HL-60/S4 (cell line): ENCODE data around the gene ATP2B2.

ENCODE experiments used
- in situ Hi-C: fragments of 300-500 bp; cut with MboI; formaldehyde crosslinking; loops from 2 replicates; pipeline ENCODE4 v1.14.3; 2022; ENCODE audit warnings: low sequenced_read_pairs

Gene ATP2B2

DNA sequence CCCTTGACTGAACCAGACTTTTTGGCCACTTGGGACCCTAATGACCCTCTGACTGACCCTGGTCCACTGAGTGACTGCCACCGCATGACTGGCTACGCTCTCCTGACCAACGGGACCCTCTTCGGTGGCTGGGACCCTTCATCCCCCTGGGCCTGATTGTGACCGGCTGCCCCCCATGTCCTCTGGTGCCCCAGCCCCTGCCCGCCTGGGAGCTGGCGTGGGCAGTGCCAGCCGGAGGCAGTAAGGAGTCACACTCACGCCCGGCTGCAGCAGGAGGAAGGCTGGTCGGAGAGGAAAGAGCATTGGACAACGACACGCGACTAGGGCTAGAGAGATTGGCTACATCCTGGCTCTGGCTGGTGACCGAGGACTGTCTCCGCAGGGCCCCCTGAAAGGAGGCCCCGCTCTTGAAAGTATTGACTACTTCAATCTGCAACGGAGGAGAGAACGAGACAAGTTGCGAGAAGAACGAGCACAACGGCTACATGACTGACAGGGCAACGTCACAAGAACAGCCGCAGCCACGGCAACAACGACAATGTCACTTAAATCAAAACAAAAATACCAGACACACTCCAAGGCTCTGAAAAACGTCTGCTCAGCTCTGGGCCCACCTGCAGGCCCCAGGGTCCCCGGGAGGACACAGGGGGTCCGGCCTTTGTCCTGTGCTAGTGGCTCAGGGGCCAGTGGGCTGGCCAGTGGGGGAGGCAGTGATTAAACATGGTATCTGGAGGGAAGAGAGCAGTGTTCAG lies 169.3 kb downstream of the ATP2B2 start:
- in situ Hi-C loops = loop anchor here (25.0 kb wide), 2 partner anchors 401 to 824 kb away; no protein-coding TSS in a partner anchor

DNA sequence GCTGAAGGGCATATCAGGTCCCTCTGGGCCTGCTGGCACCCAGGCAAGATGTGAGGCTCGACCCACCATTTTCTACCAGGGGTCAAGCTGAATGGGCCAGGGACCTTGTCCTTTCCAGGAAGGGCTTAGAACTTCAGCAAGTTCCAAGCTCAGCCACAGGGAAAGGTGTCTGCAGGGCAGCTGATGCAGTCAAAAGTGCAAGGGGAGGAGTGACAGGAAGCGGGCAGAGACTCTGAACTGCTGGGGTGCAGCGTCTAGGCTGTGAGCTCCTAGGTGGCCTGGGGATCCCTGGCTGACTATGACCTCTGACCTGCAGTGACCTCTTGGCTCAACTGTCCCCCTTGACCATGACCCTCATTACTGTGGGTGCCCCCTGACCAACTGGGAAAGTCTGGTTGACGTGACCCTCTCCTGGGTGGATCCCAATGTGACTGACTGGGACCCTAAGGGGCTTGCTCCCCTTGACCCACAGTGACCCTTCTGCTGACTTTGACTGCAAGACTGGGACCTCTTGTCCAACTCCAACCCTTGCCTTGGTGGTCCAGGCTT lies 170.1 kb downstream of the ATP2B2 start:
- in situ Hi-C loops = loop anchor here (25.0 kb wide), 2 partner anchors 402 to 823 kb away; no protein-coding TSS in a partner anchor

DNA sequence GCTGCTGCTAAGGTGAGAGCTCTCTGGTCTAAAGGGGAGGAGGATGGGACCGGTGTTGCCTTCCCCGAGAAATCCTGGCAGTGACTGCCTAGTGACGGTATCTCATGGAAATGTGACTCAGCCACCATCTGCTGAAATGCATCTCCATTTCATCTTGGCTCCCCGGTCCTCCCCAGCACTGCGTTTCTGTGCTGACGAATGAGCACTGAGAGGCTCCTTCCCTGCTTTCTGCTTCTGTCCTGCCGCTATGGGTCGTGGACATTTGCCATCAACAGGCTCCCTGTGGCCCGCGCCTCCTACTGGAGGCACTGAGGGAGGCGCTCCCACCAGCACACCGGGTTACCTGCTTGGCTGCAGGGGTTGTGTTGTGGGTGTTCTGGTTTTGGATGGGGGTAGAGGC lies 170.9 kb downstream of the ATP2B2 start:
- in situ Hi-C loops = loop anchor here (25.0 kb wide), 2 partner anchors 403 to 822 kb away; no protein-coding TSS in a partner anchor

DNA sequence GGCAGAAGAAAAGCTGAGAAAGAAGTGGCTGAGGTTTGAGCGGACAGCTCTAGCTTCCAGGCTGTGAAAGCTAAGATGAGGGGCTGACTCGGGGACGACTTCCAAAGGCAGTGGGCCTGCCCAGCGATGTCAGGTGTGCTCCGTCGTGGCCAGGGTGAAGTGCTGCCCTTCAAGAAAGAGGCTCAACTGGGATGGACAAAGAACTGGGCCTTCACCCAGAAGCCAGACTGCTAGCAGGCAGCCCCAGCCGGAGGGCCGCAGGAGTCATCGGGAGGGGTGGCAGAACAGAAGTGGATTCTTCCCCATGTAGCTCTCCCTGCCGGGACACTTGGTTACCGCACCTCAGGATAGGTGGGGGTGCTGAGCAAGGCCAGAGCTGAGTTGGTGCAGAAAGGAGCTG lies 171.3 kb downstream of the ATP2B2 start:
- in situ Hi-C loops = loop anchor here (25.0 kb wide), 2 partner anchors 403 to 822 kb away; no protein-coding TSS in a partner anchor

DNA sequence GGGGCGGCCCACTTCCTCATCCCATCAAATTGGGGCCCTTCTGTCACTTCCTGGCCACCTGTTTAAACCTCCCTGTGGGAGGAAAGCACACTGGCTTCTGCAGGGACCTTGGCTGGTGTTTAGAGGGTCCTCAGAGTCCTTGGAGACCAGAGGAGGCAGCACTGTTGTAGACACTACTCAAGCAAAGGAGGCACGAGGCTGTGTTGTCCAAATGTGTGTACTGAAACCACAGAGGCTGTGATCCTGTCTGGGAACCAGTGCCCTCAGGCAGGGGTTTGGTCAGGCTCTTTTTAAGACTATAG lies 172.1 kb downstream of the ATP2B2 start:
- in situ Hi-C loops = loop anchor here (25.0 kb wide), 2 partner anchors 404 to 821 kb away; no protein-coding TSS in a partner anchor

DNA sequence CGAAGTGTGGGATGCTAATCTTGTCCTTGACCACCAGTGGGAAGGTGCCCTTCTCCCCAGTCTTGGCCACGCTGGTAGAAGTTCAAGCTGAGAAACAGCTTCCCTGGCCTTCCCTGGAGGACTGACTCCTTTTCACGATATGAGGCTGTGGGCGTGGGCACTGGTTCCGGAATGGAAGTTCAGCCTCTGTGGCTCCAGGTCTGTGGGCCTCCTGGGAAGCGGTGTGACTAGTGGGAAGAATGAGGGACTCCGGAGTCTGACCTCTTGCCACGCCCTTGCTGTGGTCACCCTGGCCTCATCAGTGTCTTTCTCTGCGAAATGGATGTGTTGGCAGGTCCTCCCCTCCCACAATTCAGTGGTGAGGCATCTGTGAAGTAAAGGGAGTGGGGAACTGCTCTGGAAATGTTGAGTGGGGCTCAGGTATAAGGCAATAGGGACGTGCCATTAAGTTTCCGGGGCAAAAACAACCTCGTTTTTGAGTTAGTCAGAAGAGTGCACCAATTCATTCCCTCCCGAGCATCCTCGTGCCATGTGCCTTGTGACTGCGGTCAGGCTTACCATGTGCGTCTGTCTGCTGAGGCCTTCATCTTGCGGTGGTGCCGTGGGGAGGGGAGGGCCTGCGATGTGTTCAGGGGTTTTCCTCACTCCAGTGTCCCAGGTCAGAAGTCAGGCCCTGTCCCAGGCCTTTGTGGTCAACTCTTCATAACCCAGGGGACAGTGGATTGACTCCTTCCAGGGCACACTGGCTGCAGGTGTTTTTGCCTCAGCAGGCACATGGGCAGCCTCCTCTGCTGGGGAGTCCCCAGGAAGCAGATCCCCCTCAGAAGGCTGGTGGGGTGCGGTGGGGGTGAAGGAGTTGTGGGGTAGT lies 172.7 kb downstream of the ATP2B2 start:
- in situ Hi-C loops = loop anchor here (25.0 kb wide), 2 partner anchors 405 to 820 kb away; no protein-coding TSS in a partner anchor

DNA sequence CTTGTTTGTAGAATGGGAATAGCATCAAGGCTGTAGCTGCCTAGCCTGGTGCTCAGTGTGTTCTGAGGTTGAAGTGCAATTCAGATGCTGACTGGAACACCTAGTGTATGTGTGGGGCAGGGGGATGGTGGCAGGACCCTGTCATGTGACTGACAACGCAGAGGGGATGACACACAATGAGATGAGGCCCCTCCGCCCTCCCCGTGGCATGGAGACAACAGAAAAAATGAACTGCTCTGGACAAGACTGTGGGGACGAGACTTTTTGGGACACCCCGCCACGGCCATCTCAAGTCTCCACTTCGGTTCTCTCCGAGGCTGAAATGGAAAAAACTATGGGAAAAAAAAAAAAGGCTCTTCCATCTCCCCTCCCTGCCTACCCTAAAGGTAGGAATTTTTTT lies 174.1 kb downstream of the ATP2B2 start:
- in situ Hi-C loops = loop anchor here (25.0 kb wide), 2 partner anchors 406 to 819 kb away; no protein-coding TSS in a partner anchor

DNA sequence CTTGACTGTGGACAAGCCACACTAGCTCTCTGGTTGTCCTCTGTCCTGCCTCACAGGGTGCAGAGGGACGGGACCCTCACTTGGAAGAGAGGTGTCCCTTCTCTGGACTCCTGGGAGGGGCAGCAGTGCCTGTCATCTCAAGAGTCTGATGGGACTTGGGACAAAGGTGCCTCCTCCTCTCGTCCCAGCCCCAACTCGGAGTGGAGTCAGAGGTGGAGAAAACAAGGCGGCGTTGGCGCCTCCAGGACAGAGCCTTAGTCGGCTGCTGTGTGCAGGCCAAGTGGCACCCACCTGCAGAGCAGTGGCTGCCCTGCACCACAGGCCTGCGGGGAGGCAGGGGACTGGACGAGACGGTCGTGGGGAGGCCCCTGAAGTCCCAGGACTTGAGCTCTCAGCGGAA lies 175.1 kb downstream of the ATP2B2 start:
- in situ Hi-C loops = loop anchor here (25.0 kb wide), 2 partner anchors 407 to 818 kb away; no protein-coding TSS in a partner anchor

DNA sequence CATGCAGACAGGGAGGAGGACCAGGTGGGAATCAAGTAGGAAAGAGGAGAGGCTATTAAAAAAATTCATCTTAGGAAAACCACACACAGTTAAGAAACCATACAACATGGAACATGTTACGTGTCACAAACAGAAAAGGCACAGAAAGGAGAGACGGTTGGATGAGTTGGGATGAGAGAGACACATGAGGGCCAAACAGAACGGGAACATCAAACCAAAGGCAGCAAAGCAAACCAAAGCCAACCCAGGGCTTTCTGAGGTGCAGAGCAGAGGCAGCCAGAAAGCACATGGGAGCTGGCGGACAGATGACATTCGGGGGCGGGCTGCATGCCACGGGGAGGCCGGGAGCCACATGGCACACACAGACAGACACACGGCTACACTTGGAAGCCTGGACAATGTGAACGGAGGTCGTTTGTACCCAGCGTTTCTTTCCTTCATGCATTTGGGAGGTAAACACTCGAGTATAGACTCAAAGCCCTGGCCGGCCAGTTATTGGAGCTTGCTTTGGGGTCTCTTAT lies 175.8 kb downstream of the ATP2B2 start:
- in situ Hi-C loops = loop anchor here (25.0 kb wide), 2 partner anchors 408 to 817 kb away; no protein-coding TSS in a partner anchor

DNA sequence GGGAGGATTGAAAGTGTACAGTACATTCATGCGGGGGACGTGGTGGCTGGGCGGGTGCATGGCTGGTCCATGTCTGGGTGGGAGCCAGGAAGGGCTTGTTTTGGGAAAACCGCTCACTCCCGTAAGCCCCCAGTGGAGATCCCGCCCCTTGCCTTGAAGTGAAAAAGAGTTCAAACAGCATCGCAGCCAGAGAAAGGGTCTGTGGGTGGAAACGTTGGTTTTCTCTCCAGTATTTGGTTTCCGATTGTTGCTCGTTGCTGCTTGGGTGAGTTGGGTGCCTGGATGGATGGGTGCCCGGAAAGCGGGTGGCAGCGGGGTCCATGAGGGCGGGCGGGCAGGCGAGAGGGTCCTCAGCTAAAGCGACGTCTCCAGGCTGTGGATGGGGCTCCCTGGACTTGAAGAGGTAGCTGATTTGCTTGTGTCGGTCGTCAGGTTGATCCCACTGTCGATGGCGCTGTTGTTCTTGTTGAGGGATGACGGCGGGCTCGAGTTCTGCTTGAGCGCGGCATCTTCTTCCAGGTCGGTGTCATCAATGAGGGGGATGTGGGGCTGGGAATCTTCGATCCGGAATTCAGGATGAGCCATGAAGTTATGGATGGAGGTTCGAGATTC lies 176.8 kb downstream of the ATP2B2 start:
- in situ Hi-C loops = loop anchor here (25.0 kb wide), 2 partner anchors 409 to 816 kb away; no protein-coding TSS in a partner anchor

DNA sequence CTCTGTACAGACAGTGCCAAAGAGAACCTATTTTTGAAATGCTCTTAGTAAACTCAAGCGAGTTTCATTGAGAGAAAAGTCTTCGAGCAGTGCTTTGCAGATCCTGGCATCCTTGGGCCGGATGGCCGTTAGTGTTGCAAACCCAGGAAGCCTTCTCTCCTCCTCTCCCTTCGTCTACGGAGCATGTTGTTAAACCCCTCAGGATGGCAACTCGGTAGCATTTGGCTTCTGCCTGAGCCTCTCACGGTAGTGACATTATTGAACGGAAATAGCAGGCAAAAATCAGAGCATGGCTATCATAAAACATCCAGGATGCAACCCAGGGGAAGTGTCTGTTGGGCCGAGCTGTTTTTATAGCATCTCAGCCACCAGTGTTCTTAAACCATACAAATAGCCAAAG lies 177.8 kb downstream of the ATP2B2 start:
- in situ Hi-C loops = loop anchor here (25.0 kb wide), 2 partner anchors 410 to 815 kb away; no protein-coding TSS in a partner anchor

DNA sequence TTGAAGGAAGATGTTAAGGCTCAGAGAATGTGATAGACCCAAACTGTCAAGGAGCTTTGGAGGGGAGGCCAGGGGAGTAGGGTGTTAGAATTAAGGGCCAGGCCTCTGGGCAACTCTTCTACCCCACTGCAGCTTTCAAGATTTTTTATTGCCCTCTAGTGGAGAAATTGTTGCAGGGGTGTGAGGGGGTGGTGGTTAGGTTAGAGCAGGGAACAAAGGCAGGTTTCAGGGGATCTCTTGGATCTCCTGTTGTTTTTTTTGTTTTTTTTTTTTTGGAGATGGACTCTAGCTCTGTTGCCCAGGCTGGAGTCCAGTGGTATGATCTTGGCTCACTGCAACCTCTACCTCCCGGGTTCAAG lies 183.1 kb downstream of the ATP2B2 start:
- in situ Hi-C loops = no loop called here

DNA sequence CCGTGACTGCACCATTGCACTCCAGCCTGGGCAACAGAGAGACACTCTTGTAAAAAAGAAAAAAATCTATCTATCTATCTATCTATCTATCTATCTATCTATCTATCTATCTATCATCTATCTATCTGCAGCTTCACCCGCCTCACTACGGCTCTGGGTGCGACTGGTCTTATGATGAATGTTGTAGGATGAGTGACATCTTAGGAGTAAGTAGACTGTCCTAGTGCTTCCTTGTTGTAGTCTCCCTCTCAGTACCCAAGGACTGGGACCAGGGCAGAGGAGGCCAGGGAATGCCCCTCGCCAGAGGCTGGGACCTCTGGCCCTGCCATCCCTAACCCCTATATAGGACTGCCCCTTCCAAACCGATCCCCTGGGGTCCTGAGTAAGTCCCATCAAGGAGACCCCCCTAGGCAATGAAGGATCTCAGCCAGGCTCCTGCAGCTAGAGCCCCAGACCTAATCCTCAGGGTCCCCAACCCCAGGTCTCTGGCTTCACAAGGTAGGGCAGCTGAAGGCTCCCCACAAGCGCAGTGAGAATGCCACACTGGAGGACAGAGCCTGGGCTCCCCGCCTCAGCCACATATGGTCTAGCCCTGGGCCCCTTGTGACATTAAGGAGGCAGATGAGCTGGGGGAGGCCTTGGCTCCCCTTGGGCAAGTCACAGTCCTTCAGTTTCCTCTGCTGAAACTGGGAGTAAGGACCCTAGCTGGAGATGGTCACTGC lies 183.6 kb downstream of the ATP2B2 start:
- in situ Hi-C loops = no loop called here

DNA sequence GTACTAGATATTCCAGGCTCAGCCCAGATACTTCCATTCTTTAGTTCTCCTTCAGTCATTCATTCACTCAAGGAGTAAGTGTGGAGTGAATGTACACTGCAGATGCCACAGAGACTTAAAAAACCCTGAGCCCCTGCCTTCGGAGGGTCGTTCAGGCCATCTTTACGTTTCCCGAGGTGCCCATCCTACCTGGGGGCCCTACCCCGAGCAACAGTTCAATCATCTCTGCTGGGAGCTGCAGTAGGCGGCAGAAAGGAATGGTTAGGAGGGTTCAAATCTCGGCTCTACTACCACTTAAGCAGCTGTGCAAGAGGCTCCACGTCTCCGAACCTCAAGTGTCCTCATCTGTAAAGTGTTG lies 185.1 kb downstream of the ATP2B2 start:
- in situ Hi-C loops = no loop called here

DNA sequence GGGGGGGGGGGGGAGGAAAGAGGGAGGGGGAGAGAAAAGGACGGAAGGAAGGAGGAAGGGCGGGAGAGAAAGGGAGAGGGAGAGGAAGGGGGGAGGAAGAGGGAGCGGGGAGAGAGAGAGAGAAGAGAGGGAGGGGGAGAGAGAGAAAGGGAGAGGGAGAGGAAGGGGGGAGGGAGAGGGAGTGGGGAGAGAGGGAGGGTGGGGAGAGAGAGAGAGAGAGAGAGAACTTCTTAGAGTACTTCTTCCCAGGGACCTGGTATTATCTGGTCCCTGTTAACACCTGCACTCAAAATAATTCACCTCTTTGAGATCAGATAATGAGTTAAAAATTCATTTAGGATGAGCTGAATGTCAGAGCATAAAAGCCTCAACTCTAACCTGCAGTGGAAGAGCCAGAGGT lies 185.6 kb downstream of the ATP2B2 start:
- in situ Hi-C loops = no loop called here

DNA sequence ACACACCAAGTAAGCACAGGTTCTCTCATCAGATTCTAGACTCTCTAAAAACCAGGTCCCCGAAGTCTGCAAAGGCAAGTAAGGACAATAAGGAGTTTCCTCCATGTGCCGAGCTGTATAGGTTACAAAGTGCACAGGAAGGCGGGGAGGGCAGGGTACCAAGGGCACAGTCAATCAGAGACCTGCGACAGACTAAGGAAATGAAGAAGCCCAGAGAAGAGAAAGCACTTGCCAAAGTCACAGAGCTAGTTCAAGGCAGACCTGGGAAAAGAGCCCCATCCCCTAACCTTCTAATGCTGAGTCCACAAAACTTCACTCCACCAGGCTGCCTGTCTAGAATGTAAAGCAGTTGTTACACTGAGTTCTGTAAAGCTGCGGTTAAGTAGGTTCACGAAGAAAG lies 186.1 kb downstream of the ATP2B2 start:
- in situ Hi-C loops = no loop called here

DNA sequence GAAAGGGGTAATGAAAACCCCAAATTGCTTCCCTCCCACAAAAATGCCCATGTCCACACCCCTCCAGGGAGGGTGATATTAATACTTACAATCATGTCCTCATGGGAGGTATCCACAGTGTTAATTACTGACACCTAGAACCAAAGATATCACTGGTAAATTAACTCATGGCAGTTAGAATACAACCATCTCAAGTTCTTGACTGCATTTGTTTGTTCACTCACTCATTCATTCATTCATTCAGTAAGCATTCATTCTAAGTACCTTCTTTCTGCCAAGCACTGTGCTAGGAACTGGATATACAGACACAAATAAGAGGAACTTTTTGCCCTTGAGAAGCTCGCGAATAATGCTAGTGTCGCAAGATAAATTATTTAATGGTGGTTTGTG lies 187.4 kb downstream of the ATP2B2 start:
- in situ Hi-C loops = no loop called here

DNA sequence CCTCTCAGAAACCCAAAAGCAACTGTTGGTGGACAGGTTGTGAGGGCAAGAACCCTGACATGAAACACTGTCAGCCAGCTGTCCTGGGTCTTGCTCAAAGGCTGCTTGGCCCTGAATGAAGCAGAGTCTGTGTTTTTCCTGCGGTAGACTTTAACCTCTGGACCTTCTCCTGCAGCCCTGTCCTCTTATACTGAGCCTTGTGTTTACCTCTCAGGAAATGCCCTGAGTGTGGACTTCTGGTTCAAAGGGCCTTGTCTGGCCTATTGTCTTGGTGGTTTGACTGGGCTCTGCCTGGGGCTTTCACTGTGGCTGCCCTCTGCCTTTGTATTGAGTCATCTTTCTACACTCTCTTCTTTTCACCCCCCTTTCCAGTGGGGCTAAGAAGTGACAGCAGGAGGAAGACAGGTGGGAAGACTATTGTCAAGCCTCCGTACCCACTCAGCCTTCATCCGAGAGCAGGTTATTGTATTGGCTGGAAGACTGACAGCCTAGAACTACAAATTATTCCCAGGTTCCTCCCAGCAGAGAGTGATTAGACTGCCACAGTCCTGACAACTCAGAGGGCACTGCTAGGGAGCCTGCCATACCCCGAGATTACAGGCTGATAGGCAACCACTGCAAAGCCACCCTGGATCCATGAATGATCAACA lies 187.9 kb downstream of the ATP2B2 start:
- in situ Hi-C loops = no loop called here

DNA sequence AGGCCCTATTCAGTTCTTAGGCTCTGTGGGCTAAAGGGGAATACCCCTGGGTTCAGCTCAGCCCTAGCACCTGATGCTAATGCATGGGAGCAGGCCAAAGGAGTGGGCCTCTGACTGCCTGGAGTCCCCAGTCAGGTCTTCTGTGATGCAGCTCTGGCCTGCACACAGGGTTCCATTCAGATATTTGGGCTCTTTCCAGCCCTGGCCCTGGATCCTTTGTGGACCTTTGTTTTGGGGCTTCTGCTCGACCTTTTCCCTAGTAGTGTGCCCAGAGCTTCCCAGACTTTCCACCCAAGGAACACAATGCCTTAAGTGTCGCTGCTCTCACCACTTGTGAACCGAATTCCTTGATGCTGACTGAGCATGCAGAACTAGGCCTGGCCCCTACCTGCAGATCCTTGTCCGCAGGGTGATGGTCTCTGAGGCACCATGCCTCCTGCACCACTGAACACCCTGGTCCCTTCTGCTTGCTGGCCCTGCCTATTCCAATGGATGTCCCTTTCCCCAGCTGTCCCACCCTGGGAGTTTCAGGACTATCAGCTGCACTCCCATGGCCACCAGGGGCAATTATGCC lies 189.5 kb downstream of the ATP2B2 start:
- in situ Hi-C loops = no loop called here
